Liver (tissue), 9 donors: Measurements from ENCODE around the gene SLC24A3. TPM values are rescaled to one million over a fixed set of nuclear protein-coding genes. Genes with fewer than 3 reads are reported as not detected.

Source experiments
- DNase-seq: peaks from one replicate; pipeline ENCODE4 v3.0.0-alpha.2; 2017; ENCODE audit warnings: low spot score
- H3K27ac ChIP-seq, 2 donors: one replicate each; pipeline ENCODE4 v1.7.0; 2013; ENCODE audit warnings: inconsistent platforms in 2 of 2, low read length in 2 of 2, control low read depth in 1 of 2, low read depth in 1 of 2, mild to moderate bottlenecking in 1 of 2
- H3K27me3 ChIP-seq, 4 donors: one replicate each; pipeline versions ENCODE4 v1.6.1 to v1.7.0; 2013; ENCODE audit warnings: low read length in 3 of 4, inconsistent platforms in 1 of 4, mild to moderate bottlenecking in 1 of 4, moderate library complexity in 1 of 4; ENCODE audit not compliant: control insufficient read depth in 4 of 4, insufficient read depth in 4 of 4
- H3K36me3 ChIP-seq, 4 donors: one replicate each; pipeline versions ENCODE4 v1.6.1 to v1.7.0; 2013; ENCODE audit warnings: low read length in 3 of 4, mild to moderate bottlenecking in 3 of 4, low read depth in 1 of 4, moderate library complexity in 1 of 4; ENCODE audit not compliant: control insufficient read depth in 4 of 4, insufficient read depth in 3 of 4
- H3K4me1 ChIP-seq, 4 donors: one replicate each; pipeline versions ENCODE4 v1.6.1 to v1.7.0; 2013; ENCODE audit warnings: low read length in 3 of 4, mild to moderate bottlenecking in 3 of 4, moderate library complexity in 1 of 4; ENCODE audit not compliant: control insufficient read depth in 4 of 4, insufficient read depth in 4 of 4
- H3K4me3 ChIP-seq, 3 donors: one replicate each; pipeline versions ENCODE4 v1.6.1 to v1.7.0; 2013; ENCODE audit warnings: low read length in 3 of 3, control low read depth in 1 of 3, low read depth in 1 of 3, mild to moderate bottlenecking in 1 of 3
- H3K9ac ChIP-seq, 2 donors: one replicate each; pipeline ENCODE4 v1.7.0; 2013; ENCODE audit warnings: low read length in 2 of 2, mild to moderate bottlenecking in 2 of 2, moderate library complexity in 2 of 2, control low read depth in 1 of 2, low read depth in 1 of 2
- H3K9me3 ChIP-seq, 4 donors: one replicate each; pipeline versions ENCODE4 v1.6.1 to v1.7.0; 2013; ENCODE audit warnings: low read length in 3 of 4; ENCODE audit not compliant: control insufficient read depth in 4 of 4
- CTCF ChIP-seq: fragments of 150-350 bp; IDR thresholded peaks from 2 replicates; pipeline ENCODE4 v1.5.1; 2017; ENCODE audit warnings: improper control_type of control experiment, low read depth, low read length; ENCODE audit not compliant: missing input control
- EGR1 ChIP-seq, 2 donors: IDR thresholded peaks; 2 replicates each; pipeline ENCODE4 v1.6.1; 2016 to 2018; ENCODE audit warnings: antibody characterized with exemption in 2 of 2, low read depth in 2 of 2
- FOXA1 ChIP-seq: IDR thresholded peaks from 2 replicates; pipeline ENCODE4 v1.6.1; 2016; ENCODE audit warnings: antibody characterized with exemption
- FOXA2 ChIP-seq: IDR thresholded peaks from 2 replicates; pipeline ENCODE4 v1.6.1; 2016; ENCODE audit warnings: antibody characterized with exemption
- GABPA ChIP-seq, 2 donors: IDR thresholded peaks in 1 of 2; conservative IDR thresholded peaks in 1 of 2; 2 replicates each; pipeline ENCODE4 v1.6.1; 2016; ENCODE audit warnings: antibody characterized with exemption in 2 of 2, mild to moderate bottlenecking in 1 of 2, moderate library complexity in 1 of 2
- HNF4A ChIP-seq, 2 donors: conservative IDR thresholded peaks; 2 replicates each; pipeline ENCODE4 v1.6.1; 2016; ENCODE audit warnings: antibody characterized with exemption in 2 of 2, mild to moderate bottlenecking in 2 of 2
- HNF4G ChIP-seq: IDR thresholded peaks from 2 replicates; pipeline ENCODE4 v1.6.1; 2016; ENCODE audit warnings: antibody characterized with exemption
- JUND ChIP-seq, 2 donors: IDR thresholded peaks; 2 replicates each; pipeline ENCODE4 v1.6.1; 2016; ENCODE audit warnings: antibody characterized with exemption in 2 of 2
- MAX ChIP-seq: IDR thresholded peaks from 2 replicates; pipeline ENCODE4 v1.6.1; 2016; ENCODE audit warnings: antibody characterized with exemption
- NR2F2 ChIP-seq: IDR thresholded peaks from 2 replicates; pipeline ENCODE4 v1.6.1; 2016; ENCODE audit warnings: antibody characterized with exemption
- RAD21 ChIP-seq, 2 donors: IDR thresholded peaks; 2 replicates each; pipeline ENCODE4 v1.6.1; 2016; ENCODE audit warnings: antibody characterized with exemption in 2 of 2, mild to moderate bottlenecking in 2 of 2
- SP1 ChIP-seq: IDR thresholded peaks from 2 replicates; pipeline ENCODE4 v1.6.1; 2018; ENCODE audit warnings: antibody characterized with exemption, mild to moderate bottlenecking
- TAF1 ChIP-seq: conservative IDR thresholded peaks from 2 replicates; pipeline ENCODE4 v1.6.1; 2016; ENCODE audit warnings: antibody characterized with exemption, mild to moderate bottlenecking
- YY1 ChIP-seq: IDR thresholded peaks from 2 replicates; pipeline ENCODE4 v1.6.1; 2016; ENCODE audit warnings: antibody characterized with exemption, mild to moderate bottlenecking
- WGBS: extraction: QIAGEN DNeasy Blood & Tissue Kit; methylation state at CpG from one replicate; pipeline ENCODE4 v1.1.7; 2013; 5-methylcytosine and 5-hydroxymethylcytosine counted together
- polyA plus RNA-seq, 2 donors: library from polyadenylated mRNA; stranded (reverse) in 1 of 2; unstranded in 1 of 2; fragments of 200-250 nt in 1 of 2; fragments of >200 nt in 1 of 2; fragmentation: Nextera tagmentation in 1 of 2; extraction: Ambion mirVana in 1 of 2; gene quantifications; one replicate each; pipeline versions ENCODE4 v1.2.1 to v1.2.3, GENCODE V29; 2013 to 2015
- total RNA-seq, 2 donors: library from RNA; depleted of rRNA; stranded (reverse); fragments of >200 nt; gene quantifications; one replicate each; pipeline ENCODE4 v1.2.3, GENCODE V29; 2014
- TF ChIP-seq, protein P1 (sequence below): IDR thresholded peaks from 2 replicates; pipeline ENCODE4 v1.6.1; 2016; ENCODE audit warnings: antibody characterized with exemption, mild to moderate bottlenecking
- TF ChIP-seq, protein P2 (sequence below): IDR thresholded peaks from 2 replicates; pipeline ENCODE4 v1.6.1; 2016; ENCODE audit warnings: antibody characterized with exemption
- donor health status: healthy.
- donor health status: healthy.
- donor health status: healthy.
- donor health status: healthy.
- donor health status: healthy.

Gene SLC24A3
- total and polyA plus RNA-seq, 4 donors: 0.28 to 1.8 (median 0.46) TPM

- TF ChIP-seq, protein P1, sequence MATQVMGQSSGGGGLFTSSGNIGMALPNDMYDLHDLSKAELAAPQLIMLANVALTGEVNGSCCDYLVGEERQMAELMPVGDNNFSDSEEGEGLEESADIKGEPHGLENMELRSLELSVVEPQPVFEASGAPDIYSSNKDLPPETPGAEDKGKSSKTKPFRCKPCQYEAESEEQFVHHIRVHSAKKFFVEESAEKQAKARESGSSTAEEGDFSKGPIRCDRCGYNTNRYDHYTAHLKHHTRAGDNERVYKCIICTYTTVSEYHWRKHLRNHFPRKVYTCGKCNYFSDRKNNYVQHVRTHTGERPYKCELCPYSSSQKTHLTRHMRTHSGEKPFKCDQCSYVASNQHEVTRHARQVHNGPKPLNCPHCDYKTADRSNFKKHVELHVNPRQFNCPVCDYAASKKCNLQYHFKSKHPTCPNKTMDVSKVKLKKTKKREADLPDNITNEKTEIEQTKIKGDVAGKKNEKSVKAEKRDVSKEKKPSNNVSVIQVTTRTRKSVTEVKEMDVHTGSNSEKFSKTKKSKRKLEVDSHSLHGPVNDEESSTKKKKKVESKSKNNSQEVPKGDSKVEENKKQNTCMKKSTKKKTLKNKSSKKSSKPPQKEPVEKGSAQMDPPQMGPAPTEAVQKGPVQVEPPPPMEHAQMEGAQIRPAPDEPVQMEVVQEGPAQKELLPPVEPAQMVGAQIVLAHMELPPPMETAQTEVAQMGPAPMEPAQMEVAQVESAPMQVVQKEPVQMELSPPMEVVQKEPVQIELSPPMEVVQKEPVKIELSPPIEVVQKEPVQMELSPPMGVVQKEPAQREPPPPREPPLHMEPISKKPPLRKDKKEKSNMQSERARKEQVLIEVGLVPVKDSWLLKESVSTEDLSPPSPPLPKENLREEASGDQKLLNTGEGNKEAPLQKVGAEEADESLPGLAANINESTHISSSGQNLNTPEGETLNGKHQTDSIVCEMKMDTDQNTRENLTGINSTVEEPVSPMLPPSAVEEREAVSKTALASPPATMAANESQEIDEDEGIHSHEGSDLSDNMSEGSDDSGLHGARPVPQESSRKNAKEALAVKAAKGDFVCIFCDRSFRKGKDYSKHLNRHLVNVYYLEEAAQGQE: no peak
- TF ChIP-seq GABPA (IDR thresholded peaks at IDR 0.05 in 1 of 2, conservative IDR thresholded peaks at IDR 0.05 in 1 of 2) (no peak), SP1 (no peak), TAF1 (no peak), EGR1 (IDR thresholded peaks at IDR 0.05; ENCODE audit: low read depth in 2 of 2) (no peak), FOXA1 (no peak), JUND (IDR thresholded peaks at IDR 0.05) (no peak)
Measured at GRCh38 chr20:19232997-19233794, 20.8 kb downstream of the SLC24A3 start (continued).

GRCh38 chr20:19236371-19237055 lies 24.1 kb downstream of the SLC24A3 start:
- no peak overlapping the region for H3K27ac ChIP-seq
- H3K4me1 ChIP-seq: no peaks in the 10 kb centered on the region
- DNase-seq: no peak
- H3K9me3 ChIP-seq: no peaks in the 10 kb centered on the region
- no peaks in the 10 kb centered on the region for H3K36me3 ChIP-seq
- no peak overlapping the region for H3K4me3 ChIP-seq
- TF ChIP-seq EGR1 (IDR thresholded peaks at IDR 0.05; ENCODE audit: low read depth in 2 of 2) (no peak), CTCF (no peak)
- WGBS: 80% methylated on average over 7 of the region's 7 CpGs
- peaks cover 0 to 3% (median 0%) of the 10 kb centered on the region in 4 donors for H3K27me3 ChIP-seq
- H3K9ac ChIP-seq: no peak overlapping the region

DNA sequence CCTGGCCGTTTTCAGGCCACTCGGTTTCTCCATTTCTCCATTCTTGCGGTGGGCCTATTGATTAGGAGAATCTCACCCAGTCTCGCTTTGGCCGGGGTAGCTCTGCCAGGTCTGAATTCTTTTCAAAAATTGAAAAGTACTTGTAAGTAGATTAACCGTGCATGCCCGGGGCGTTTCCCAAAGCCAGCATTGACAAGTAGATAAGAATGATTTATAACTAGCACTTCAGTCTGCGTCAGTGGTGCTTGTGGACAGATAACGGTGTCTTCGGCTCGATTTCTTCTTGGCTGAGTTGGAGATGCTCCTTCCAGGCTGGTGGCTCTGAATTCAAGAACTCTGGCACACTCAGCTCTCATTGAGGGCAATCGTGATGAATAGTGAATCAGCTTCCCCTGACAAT lies 29.0 kb downstream of the SLC24A3 start:
- Histone ChIP-seq H3K27ac (no peak overlapping the region), H3K27me3 (peaks cover 0 to 3% (median 1%) of the 10 kb centered on the region in 4 donors), H3K4me1 (no peaks in the 10 kb centered on the region), H3K9ac (no peak overlapping the region), H3K4me3 (no peak overlapping the region), H3K36me3 (no peaks in the 10 kb centered on the region), H3K9me3 (no peaks in the 10 kb centered on the region)
- WGBS: 71% methylated on average over 13 of the region's 13 CpGs
- no peak for TF ChIP-seq JUND (IDR thresholded peaks at IDR 0.05)
- TF ChIP-seq, protein P1: no peak
- no peak for TF ChIP-seq MAX
- no peak for TF ChIP-seq FOXA2
- TF ChIP-seq HNF4G: no peak
- no peak for TF ChIP-seq NR2F2
- no peak for TF ChIP-seq GABPA (IDR thresholded peaks at IDR 0.05 in 1 of 2, conservative IDR thresholded peaks at IDR 0.05 in 1 of 2)
- TF ChIP-seq RAD21 (IDR thresholded peaks at IDR 0.05): no peak
- TF ChIP-seq, protein P2, sequence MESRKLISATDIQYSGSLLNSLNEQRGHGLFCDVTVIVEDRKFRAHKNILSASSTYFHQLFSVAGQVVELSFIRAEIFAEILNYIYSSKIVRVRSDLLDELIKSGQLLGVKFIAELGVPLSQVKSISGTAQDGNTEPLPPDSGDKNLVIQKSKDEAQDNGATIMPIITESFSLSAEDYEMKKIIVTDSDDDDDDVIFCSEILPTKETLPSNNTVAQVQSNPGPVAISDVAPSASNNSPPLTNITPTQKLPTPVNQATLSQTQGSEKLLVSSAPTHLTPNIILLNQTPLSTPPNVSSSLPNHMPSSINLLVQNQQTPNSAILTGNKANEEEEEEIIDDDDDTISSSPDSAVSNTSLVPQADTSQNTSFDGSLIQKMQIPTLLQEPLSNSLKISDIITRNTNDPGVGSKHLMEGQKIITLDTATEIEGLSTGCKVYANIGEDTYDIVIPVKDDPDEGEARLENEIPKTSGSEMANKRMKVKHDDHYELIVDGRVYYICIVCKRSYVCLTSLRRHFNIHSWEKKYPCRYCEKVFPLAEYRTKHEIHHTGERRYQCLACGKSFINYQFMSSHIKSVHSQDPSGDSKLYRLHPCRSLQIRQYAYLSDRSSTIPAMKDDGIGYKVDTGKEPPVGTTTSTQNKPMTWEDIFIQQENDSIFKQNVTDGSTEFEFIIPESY: no peak
- no peak for TF ChIP-seq FOXA1
- no peak for TF ChIP-seq EGR1 (IDR thresholded peaks at IDR 0.05; ENCODE audit: low read depth in 2 of 2)
- no peak for TF ChIP-seq HNF4A (conservative IDR thresholded peaks at IDR 0.05)
- TF ChIP-seq YY1: no peak
- no peak for TF ChIP-seq TAF1
- DNase-seq: no peak
